ENCODE results near the gene CPM.
"Not testable (repeated sequence)": the region's sequence is repeated elsewhere in the genome, so short reads cannot be mapped to it uniquely, and the experiment has no call there.

The CPM gene

DNA sequence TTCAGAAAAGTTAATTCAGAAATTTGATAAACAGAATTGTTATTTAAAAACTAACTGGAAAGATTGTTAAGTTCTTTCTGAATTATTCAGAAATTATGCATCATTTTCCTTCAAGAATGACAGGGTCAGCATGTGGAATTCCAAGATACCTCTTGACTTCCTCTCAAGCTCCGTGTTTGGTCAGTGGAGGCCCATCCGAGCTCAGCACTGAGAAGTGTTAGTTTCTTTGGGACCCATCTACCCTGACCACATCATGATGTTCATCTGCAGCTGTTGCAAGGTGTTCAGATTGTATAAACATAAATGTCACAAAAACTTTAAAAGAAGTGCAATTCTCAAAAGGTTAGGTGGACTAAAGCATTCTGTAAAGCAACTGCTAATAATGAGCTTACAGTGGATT lies 91.3 kb downstream of the CPM start:
- Histone ChIP-seq H2AFZ (ENCODE audit: low read depth, low read length, severe bottlenecking) (no peak overlapping the region), H3K27me3 (ENCODE audit: low read length) (no peaks in the 10 kb centered on the region), H3K4me2 (ENCODE audit: low read depth, low read length, poor library complexity, severe bottlenecking) (no peak overlapping the region), H3K9ac (ENCODE audit: low read length) (no peak overlapping the region), H3K27ac (ENCODE audit: low read depth, low read length) (no peak overlapping the region), H3K9me2 (replicated peaks; ENCODE audit: insufficient read depth, low read length) (no peaks in the 10 kb centered on the region), H3K9me3 (ENCODE audit: insufficient read depth, low read length) (no peaks in the 10 kb centered on the region), H3K79me2 (ENCODE audit: insufficient read depth, low read length) (peaks cover 6% of the 10 kb centered on the region; the same call in 1 of the 2 replicates), H3F3A (ENCODE audit: insufficient read depth) (peaks cover 43% of the 10 kb centered on the region; the same call in 1 of the 2 replicates), H4K20me1 (ENCODE audit: low read depth, low read length) (0 out of 2 replicates have a peak, but pooled peaks cover 9% of the 10 kb centered on the region), H3K4me3 (ENCODE audit: insufficient read depth, low read length, poor library complexity, severe bottlenecking) (no peak overlapping the region), H3K36me3 (ENCODE audit: low read length) (peaks cover 56% of the 10 kb centered on the region)
- no peak for TF ChIP-seq EZH2phosphoT487 (conservative IDR thresholded peaks at IDR 0.05; ENCODE audit: low read length)
- TF ChIP-seq, protein P1, sequence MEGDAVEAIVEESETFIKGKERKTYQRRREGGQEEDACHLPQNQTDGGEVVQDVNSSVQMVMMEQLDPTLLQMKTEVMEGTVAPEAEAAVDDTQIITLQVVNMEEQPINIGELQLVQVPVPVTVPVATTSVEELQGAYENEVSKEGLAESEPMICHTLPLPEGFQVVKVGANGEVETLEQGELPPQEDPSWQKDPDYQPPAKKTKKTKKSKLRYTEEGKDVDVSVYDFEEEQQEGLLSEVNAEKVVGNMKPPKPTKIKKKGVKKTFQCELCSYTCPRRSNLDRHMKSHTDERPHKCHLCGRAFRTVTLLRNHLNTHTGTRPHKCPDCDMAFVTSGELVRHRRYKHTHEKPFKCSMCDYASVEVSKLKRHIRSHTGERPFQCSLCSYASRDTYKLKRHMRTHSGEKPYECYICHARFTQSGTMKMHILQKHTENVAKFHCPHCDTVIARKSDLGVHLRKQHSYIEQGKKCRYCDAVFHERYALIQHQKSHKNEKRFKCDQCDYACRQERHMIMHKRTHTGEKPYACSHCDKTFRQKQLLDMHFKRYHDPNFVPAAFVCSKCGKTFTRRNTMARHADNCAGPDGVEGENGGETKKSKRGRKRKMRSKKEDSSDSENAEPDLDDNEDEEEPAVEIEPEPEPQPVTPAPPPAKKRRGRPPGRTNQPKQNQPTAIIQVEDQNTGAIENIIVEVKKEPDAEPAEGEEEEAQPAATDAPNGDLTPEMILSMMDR (IDR thresholded peaks at IDR 0.05; ENCODE audit: insufficient read depth, low read length, poor library complexity, severe bottlenecking), result no peak

DNA sequence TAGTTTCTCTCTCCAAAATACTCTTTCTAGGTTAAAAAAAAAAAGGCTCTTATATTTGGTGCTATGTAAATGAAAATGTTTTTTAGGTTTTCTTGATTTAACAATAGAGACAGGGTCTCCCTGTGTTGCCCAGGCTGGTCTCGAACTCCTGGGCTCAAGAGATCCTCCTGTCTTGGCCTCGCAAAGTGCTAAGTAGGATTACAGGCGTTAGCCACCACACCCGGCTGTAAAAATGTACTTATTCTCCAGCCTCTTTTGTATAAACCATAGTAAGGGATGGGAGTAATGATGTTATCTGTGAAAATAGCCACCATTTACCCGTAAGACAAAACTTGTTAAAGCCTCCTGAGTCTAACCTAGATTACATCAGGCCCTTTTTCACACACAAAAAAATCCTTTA lies 91.8 kb downstream of the CPM start:
- H3K4me3 ChIP-seq (ENCODE audit: insufficient read depth, low read length, poor library complexity, severe bottlenecking); H3K4me2 ChIP-seq (ENCODE audit: low read depth, low read length, poor library complexity, severe bottlenecking); H3K79me2 ChIP-seq (ENCODE audit: insufficient read depth, low read length); H3K9me3 ChIP-seq (ENCODE audit: insufficient read depth, low read length); H2AFZ ChIP-seq (ENCODE audit: low read depth, low read length, severe bottlenecking); H3K9ac ChIP-seq (ENCODE audit: low read length); H3K9me2 ChIP-seq (replicated peaks; ENCODE audit: insufficient read depth, low read length); H3K27ac ChIP-seq (ENCODE audit: low read depth, low read length); H3K27me3 ChIP-seq (ENCODE audit: low read length): not testable (repeated sequence)
- peaks cover 62% of the 10 kb centered on the region for H3K36me3 ChIP-seq (ENCODE audit: low read length)
- 0 out of 2 replicates have a peak, but pooled peaks cover 12% of the 10 kb centered on the region for H4K20me1 ChIP-seq (ENCODE audit: low read depth, low read length)
- peaks cover 43% of the 10 kb centered on the region for H3F3A ChIP-seq (ENCODE audit: insufficient read depth)

DNA sequence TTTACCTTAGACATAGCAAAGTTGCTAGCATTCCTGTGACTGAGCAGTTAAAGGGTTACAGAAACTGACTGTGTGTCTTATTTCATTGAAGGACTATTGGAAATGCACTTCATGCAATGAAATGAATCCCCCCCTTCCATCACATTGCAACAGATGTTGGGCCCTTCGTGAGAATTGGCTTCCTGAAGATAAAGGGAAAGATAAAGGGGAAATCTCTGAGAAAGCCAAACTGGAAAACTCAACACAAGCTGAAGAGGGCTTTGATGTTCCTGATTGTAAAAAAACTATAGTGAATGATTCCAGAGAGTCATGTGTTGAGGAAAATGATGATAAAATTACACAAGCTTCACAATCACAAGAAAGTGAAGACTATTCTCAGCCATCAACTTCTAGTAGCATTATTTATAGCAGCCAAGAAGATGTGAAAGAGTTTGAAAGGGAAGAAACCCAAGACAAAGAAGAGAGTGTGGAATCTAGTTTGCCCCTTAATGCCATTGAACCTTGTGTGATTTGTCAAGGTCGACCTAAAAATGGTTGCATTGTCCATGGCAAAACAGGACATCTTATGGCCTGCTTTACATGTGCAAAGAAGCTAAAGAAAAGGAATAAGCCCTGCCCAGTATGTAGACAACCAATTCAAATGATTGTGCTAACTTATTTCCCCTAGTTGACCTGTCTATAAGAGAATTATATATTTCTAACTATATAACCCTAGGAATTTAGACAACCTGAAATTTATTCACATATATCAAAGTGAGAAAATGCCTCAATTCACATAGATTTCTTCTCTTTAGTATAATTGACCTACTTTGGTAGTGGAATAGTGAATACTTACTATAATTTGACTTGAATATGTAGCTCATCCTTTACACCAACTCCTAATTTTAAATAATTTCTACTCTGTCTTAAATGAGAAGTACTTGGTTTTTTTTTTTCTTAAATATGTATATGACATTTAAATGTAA lies 93.5 kb downstream of the CPM start:
- Histone ChIP-seq H3K79me2 (ENCODE audit: insufficient read depth, low read length) (peaks cover 6% of the 10 kb centered on the region), H2AFZ (ENCODE audit: low read depth, low read length, severe bottlenecking) (no peak overlapping the region), H3K27ac (ENCODE audit: low read depth, low read length) (no peak overlapping the region), H3K9me2 (replicated peaks; ENCODE audit: insufficient read depth, low read length) (no peaks in the 10 kb centered on the region), H3K4me2 (ENCODE audit: low read depth, low read length, poor library complexity, severe bottlenecking) (no peak overlapping the region), H3F3A (ENCODE audit: insufficient read depth) (peaks cover 39% of the 10 kb centered on the region), H3K27me3 (ENCODE audit: low read length) (no peaks in the 10 kb centered on the region), H3K36me3 (ENCODE audit: low read length) (peaks cover 75% of the 10 kb centered on the region), H3K9me3 (ENCODE audit: insufficient read depth, low read length) (no peaks in the 10 kb centered on the region), H3K4me3 (ENCODE audit: insufficient read depth, low read length, poor library complexity, severe bottlenecking) (no peak overlapping the region), H3K9ac (ENCODE audit: low read length) (no peak overlapping the region), H4K20me1 (ENCODE audit: low read depth, low read length) (0 out of 2 replicates have a peak, but pooled peaks cover 14% of the 10 kb centered on the region)
- no peak for TF ChIP-seq EZH2phosphoT487 (conservative IDR thresholded peaks at IDR 0.05; ENCODE audit: low read length)
- TF ChIP-seq, protein P1 (IDR thresholded peaks at IDR 0.05; ENCODE audit: insufficient read depth, low read length, poor library complexity, severe bottlenecking), result no peak

All from SU-DHL-6 (cell line).